HG02840 (cell line): ENCODE measurements around the gene CPEB4.

Experiments used
- ATAC-seq: cut with Tn5 transposase; IDR thresholded peaks from one replicate; pipeline ENCODE4 v1.9.1; 2021; ENCODE audit warnings: mild to moderate bottlenecking, moderate library complexity, moderate number of reproducible peaks; ENCODE audit not compliant: unreplicated experiment, low FRiP score

Gene CPEB4

DNA sequence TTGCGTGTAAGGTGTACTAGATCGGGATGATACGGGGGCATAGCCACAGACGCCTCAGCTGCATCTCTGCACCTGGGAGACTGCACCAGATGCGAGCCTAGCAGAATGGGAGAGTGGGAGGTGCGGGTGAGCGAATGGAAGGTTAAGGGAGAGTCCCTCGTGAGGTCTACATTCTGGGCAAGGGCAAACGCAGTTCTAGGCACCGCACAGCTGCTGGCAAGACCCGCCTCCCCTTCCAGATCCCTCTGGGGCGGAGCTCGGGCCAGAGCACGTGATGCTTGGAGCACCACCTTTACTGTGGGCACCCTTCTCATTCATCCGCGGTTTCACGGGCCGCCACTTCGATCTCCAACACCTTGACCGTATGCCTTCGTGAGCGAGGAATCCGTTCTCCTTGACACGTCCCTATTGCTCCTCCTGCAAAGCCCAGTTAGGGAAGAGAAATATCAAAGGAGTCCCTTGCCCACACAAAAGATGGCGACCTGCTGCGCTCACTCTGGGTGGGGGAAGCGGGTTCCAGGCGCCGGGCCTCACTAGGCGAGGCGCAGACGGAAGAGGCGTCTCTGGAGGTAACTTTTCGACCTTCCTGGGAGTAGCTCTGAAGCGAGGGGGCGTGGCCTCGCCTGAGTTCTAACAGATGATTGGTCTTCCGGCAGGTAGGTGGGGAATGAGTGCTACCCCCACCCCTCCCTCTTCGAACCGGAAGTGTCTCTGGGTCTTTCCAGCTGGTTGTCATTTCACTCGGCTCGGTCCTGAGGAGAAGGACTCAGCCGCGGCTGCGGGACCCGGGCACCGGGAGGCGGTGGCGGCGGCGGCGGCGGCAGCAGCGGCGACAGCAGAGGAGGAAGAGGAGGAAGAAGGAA is at the start of gene CPEB4:
Gene CPEB4 (plus strand): TSS at position 740 of the 863 bp plus-strand sequence. CDS start 1,385 bp downstream, outside the sequence.
- ATAC-seq = peak; percentile 94

- ATAC-seq = no peak
Observed at GRCh38 chr5:173839117-173839713, 48.9 kb upstream of the CPEB4 start.

- no peak for ATAC-seq
Observed at GRCh38 chr5:173840111-173840983, 47.8 kb upstream of the CPEB4 start.

- ATAC-seq = no peak
Observed at GRCh38 chr5:173841710-173842109, 46.4 kb upstream of the CPEB4 start.

GRCh38 chr5:173843794-173844193 is 44.4 kb upstream of the CPEB4 start:
- ATAC-seq = no peak

DNA sequence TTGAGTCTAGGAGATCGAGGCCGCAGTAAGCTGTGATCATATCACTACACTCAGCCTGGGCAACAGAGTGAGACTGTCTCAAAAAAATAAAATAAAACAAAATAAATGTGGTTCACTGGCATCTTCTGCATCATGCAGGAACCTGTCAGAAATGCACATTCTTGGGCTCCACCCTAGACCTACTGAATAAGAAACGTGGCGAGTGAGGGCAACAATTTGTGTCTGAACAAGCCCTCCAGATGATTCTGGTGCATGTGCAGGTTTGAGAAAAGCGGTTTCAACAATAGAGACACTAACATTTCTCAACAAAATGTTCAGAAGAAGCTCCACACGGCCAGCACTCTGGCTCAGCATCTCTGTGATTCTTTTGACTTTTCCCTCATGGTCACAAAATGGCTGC is 42.8 kb upstream of the CPEB4 start:
- ATAC-seq = no peak

DNA sequence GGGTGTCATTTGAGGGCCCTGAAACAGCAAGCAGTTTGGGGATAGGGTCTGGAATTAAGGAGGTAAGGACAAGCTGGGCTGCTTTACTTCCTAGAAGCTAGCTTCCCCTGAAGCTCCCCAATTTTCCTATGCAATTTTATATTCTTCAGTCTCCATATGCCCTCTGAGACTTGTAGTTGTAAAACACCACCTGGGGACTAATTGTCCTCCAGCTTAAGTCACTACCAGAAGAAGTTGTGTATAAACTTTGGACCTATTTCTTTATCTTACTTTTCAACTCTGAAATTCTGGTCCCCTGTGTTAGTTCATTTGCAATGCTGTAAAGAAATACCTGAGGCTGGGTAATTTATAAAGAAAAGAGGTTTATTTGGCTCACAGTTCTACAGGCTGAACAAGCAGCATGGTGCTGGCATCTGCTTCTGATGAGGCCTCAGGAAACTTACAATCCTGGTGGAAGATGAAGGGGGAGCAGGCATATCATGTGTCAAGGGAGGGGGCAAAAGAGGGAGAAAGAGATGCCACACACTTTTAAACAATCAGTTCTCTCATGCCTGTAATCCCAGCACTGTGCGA is 41.1 kb upstream of the CPEB4 start:
- ATAC-seq = no peak

DNA sequence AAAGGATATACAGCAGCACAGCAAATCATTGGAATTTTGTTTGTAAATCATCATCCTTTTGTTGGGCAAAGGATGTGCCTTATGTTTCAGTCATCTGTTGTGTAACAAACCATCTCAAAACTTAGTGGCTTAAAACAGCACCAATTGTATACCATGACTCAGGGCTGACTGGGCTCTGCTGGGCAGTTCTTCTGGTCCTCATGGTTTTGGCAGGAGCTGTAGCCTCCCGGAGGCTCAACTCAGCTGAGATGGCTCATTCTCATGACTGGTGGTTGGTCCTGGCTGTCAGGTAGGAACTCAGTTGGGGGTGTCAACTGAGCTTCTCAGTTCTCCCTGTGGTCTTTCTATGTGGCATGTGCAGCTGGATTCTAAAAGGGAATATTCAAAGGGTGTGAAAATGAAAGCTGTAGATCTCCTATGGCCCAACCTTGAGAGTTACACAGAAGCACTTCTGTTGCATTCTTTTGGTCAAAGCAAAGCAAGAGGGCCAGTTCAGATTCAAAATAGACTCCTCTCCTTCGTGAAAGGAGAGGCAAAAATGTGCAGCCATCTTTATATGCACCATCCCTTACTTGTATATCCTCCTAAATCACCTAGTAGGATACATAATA is 39.1 kb upstream of the CPEB4 start:
- ATAC-seq = no peak

- ATAC-seq = no peak
Observed at GRCh38 chr5:173849908-173850307, 38.2 kb upstream of the CPEB4 start.

DNA sequence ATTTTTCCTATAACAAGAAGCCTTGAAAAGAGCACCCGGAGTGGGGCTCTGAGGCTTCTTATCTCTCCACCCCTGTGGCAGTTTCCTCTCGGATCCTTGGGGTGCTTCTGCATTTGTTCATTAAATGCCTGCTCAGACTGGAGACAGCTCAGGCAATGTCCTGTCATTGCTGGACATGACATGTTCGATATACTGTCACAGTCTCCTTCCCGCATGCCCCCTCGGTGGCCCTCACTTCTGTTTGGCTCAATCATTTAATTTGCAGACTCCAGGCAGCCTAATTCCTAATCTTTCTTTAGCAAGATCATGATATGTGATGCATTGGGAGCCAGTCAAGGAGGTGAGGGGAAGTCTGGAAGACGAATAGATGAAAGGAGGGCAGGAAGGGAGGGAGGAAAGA is 37.5 kb upstream of the CPEB4 start:
- ATAC-seq = no peak

DNA sequence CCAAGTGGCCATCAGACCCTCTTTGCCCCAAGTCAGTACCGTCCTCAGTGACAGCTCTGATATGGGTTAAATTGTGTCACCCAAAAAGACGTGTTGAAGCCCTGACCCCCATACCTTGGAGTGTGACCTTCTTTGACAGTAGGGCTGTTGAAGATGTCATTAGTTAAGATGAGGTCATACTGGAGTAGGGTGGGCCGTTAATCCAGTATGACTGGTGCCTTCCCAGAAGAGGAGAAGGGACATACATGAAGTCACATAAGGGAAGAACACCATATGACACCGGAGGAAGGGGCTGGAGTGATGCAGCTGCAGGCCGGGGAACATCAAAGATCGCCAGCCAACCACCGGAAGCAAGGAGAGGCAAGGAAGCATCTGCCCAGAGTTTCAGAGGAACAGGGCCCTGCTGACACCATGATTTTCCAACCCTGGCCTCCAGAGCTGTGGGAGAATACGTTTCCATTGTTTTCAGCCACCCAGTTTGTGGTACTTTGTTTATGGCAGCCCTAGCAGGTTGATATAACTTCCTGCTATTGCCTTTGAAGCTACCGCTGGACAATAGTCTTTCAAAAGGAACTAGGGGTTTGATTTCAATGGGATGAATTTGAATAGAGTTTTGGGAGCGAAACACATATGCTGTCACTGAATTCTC is 36.4 kb upstream of the CPEB4 start:
- ATAC-seq = no peak

- ATAC-seq = no peak
Observed at GRCh38 chr5:173852790-173853359, 35.3 kb upstream of the CPEB4 start.

GRCh38 chr5:173853370-173854131 is 34.6 kb upstream of the CPEB4 start:
- ATAC-seq = no peak

- no peak for ATAC-seq
Observed at GRCh38 chr5:173855162-173855994, 32.8 kb upstream of the CPEB4 start.

DNA sequence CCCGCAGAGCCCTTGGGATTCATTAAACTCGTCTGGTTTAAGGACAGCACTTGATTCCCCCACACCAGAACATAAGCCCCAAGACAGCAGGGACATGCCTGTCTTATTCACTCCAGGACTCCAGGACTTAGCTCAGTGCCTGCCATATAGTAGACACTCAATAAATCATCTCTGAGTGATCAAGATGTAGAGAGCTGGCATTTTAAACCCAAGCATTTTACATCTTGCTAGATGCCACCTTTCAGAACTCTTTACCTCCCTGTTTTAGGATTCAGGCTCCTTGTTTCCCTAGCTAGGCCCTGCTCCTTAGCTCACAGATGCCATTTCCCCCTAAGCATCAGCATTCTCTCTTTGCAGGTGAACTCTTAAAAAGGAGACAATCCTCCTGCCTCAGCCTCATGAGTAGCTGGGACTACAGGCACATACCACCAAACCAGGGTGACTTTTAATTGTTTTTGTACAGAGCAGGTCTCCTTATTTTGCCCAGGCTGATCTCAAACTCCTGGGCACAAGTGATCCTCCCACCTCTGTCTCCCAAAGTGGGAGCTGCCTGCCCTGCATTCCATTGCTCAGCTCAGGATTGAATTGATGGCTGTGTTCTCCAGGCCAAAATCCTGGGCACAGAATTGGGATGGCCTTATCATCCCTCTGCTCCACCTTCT is 32.0 kb upstream of the CPEB4 start:
- ATAC-seq = no peak

DNA sequence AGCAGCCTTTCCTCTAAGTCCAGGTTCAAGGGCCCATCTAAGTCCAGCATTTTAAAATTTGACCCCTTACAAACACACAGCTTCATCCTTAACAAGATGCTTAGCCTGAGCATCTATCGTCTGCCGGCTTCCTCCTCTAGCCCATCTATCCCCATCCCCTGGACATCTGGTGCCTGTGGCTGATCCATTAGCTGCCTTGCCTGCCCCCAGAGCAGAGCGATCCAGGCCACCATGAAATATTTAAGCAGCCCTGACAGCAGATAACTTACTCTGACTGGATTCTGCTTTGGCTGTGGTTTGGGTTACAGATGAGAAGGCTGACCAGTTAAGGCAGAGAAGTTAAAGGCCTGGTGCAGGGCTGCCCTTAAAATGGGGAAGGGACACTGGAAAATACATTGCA is 30.9 kb upstream of the CPEB4 start:
- no peak for ATAC-seq

DNA sequence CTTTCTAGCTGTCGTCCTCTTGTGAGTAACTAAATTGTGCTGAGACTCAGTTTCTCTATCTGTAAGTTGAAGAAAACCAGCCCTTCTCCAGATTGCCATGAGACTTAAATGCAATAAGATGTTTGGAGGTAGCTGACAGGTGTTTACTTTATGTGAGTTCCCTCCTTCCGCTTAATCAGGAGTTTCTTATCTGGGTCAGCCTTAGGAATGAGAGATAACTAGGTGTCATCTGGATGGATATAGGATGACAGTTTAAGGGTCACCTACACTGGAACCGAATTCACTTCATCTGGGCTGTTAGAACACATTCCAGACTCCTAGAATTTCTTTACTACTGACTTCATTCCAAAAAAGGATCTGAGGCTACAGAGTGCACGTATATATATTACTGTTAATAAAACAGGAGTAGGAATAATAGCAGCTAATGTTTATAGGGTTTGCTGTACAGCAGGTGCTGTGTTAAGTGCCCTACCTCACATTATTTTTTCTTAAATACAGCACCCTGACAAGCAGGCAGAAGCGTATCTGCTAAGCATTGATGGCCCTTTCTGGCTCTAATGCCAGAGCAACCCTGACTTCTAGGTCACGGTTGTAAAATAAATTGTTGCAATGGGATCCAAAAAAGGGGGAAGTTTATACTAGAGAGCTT is 30.0 kb upstream of the CPEB4 start:
- no peak for ATAC-seq
